ENCODE results near the gene SPX.

SPX gene

DNA sequence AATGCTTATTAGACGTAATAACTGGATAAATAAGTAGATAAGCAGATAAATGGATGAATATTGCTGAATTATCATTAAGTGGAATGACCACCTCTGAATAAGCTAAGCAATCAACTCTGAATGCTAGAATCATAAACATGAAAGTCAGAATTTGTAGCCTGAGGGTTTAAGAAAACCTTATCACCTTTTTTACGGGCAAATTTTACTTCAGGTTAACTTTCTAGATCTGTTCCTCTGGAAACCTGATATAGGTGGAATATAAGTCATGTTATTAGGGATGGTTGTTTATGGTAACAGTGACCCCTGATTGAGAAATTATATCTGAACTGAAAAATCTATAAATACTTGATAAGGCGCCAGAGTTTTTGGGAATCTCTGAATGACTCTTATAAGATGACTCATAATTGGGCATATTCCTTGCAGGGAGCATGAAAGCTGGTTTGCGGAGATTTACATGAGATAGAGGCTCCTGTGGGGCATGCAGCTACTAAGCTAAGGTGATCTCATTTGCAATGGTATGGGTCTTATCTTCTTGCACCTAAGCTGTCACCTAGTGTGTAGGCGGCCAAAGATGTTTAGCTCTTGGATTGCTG lies 12.1 kb downstream of the SPX start:
- in situ Hi-C loops (cut with MboI; ENCODE audit: low sequenced_read_pairs): no loop called here

GRCh38 chr12:21539797-21540196 lies 13.7 kb downstream of the SPX start:
- in situ Hi-C loops (cut with MboI; ENCODE audit: low sequenced_read_pairs): no loop called here

DNA sequence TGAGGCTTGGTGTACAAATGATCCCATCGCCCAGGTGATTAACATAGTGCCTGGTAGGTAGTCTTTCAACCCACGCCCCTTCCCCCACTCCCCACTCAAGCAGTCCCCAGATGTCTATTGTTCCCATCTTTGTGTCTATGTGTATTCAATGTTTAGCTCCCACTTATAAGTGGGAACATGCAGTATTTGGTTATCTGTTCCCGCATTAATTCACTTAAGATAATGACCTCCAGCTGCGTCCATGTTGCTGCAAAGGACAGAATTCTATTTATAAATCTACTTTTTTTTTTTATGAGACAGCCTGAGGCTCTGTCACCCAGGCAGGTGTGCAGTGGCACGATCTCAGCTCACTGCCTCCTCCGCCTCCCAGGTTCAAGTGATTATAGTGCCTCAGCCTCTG lies 15.7 kb downstream of the SPX start:
- in situ Hi-C loops (cut with MboI; ENCODE audit: low sequenced_read_pairs): no loop called here

DNA sequence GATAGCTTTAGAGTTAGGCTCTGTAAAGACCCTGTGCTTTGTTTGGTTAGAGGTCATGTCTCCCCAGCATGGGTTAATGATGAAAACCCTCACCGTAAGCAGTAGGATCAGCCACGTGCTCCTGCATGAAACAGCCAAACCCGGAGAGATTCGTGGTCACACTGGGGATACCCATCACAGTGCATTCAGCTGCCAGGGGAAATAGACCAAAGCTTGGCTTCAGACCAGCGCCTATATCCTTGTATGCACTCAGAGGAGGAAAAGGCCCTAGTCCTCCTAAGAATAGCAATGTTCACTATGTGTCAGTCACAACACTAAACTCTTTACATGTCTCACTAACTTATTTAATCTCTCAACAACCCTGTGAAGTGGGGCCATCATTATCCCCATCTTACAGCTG lies 16.3 kb downstream of the SPX start:
- in situ Hi-C loops (cut with MboI; ENCODE audit: low sequenced_read_pairs): no loop called here

DNA sequence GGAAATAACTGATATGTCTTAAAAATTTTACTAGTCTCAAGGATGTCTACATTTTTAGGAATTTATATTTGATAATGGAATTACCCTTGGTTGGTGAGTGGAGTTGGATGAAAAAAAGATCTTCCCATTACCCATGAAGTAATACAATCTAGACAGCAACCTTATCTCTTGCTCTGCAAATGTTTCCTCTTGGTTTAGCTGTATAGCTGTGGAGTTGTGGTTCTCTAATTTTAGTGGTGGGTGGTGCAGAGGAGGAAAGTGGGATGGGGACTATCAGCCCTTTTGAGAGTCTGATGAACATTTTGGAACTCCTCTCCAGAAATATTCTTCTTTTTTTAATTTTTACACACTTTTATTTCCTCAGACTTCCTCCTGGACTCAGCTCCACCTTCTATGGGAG lies 17.1 kb downstream of the SPX start:
- in situ Hi-C loops (cut with MboI; ENCODE audit: low sequenced_read_pairs): no loop called here

- in situ Hi-C loops (cut with MboI; ENCODE audit: low sequenced_read_pairs): no loop called here
Observed at GRCh38 chr12:21545557-21545956, 19.5 kb downstream of the SPX start.

GRCh38 chr12:21546716-21547115 lies 20.6 kb downstream of the SPX start:
- in situ Hi-C loops (cut with MboI; ENCODE audit: low sequenced_read_pairs): no loop called here

DNA sequence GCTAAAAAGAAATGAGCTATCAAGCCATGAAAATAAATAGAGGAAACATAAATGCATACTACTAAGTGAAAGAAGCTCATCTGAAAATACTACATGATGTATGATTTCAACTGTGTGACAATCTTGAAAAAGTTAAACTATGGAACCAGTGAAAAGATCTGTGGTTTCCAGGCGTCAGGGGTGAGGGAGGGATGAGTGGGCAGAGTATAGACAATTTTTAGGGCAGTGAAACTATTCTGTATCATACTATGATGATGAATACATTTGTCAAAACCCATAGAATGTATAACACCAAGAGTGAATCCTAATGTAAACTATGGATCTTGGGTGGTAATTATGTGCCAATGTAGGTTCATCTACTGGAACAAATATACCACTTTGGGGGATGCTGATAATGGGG lies 21.3 kb downstream of the SPX start:
- in situ Hi-C loops (cut with MboI; ENCODE audit: low sequenced_read_pairs): no loop called here

GRCh38 chr12:21551841-21552465 lies 25.9 kb downstream of the SPX start:
- in situ Hi-C loops (cut with MboI; ENCODE audit: low sequenced_read_pairs): no loop called here

DNA sequence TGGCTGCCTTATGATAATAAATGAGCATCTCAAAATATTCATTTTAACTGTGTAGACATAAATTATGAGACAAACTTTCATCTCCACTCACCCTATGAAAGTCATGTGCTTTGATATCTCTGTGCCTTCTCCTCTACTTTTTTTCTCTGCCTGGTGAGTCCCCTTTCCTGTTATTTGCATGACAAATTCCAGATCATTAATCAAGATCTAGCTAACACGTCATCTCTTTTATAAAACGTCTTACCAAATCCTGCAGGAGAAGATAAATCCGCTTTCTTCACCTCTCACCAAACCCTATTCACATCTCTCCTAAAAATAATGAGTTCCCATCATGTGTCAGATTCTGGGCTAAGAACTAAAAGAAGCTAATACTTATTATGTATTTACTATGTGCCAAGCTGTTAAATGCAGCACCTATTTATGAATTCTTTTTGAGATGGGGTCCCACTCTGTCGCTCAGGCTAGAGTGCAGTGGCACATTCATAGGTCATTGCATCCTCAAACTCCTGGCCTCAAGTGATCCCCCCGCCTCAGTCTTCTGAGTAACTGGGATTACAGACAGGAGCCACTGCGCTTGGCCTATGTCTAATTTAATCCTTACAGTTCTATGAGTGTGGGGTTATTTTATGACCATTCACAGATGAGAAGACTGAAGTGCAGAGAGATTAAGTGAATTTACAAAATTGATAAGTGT lies 26.7 kb downstream of the SPX start:
- in situ Hi-C loops (cut with MboI; ENCODE audit: low sequenced_read_pairs): no loop called here

- in situ Hi-C loops (cut with MboI; ENCODE audit: low sequenced_read_pairs): no loop called here
Observed at GRCh38 chr12:21553329-21553675, 27.2 kb downstream of the SPX start.

GRCh38 chr12:21558100-21558679 lies 32.1 kb downstream of the SPX start:
- in situ Hi-C loops (cut with MboI; ENCODE audit: low sequenced_read_pairs): no loop called here

- in situ Hi-C loops (cut with MboI; ENCODE audit: low sequenced_read_pairs): no loop called here
Observed at GRCh38 chr12:21559855-21560569, 33.9 kb downstream of the SPX start.

GRCh38 chr12:21561158-21561557 lies 35.1 kb downstream of the SPX start:
- in situ Hi-C loops (cut with MboI; ENCODE audit: low sequenced_read_pairs): no loop called here

- in situ Hi-C loops (cut with MboI; ENCODE audit: low sequenced_read_pairs): no loop called here
Observed at GRCh38 chr12:21562859-21563258, 36.8 kb downstream of the SPX start.

DNA sequence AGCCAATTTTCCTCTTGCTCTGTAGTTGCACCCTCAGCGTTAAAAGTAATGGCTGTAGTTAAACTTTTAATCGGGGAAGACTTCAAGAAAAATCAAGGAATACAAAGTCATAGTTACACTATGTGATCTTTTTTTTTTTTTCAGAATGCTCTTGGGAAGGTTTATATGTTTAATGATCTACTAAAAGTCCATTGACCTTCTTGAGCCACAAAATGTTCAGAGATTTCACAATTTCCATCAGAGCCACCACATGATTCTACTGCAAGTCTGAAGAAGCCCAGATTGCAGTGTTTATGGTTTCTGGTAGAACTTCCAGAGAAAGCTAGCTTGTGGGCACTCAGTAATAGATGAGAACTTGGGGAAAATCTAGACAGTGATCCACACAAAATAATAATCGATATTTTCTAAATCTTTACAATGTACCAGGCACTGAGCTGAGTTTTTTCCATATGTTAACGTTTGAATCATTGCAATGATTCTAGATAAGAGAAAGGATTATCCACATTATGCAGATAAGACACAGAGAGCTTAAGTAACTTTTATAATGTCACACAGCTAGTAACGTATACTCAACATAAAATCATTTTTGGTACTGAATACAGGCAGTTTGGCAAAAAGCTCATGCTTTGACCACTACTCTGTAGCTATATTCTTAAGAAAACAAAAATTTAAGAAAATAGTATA lies 40.3 kb downstream of the SPX start:
- in situ Hi-C loops (cut with MboI; ENCODE audit: low sequenced_read_pairs): no loop called here

- in situ Hi-C loops (cut with MboI; ENCODE audit: low sequenced_read_pairs): no loop called here
Observed at GRCh38 chr12:21566907-21567394, 40.9 kb downstream of the SPX start.

DNA sequence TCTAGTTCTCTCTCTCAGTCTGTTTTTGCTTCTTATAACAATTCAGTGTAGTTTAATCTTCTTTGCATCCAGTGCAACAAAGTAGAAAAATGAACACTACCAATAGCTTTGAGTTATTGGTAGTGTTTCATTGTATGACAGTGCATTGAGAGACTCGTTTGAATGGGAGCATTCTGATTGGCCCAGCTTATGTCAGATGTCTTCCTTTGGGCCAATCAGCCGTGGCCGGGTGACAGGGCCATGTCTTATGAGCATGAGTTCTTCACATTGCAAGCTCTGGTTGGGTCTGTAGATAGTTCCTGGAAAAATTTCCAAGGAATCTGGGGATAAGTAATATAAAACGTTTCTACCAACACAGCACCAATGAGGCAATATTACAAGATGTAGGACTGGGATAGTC lies 42.0 kb downstream of the SPX start:
- in situ Hi-C loops (cut with MboI; ENCODE audit: low sequenced_read_pairs): no loop called here

GRCh38 chr12:21571046-21571445 lies 45.0 kb downstream of the SPX start:
- in situ Hi-C loops (cut with MboI; ENCODE audit: low sequenced_read_pairs): no loop called here

- in situ Hi-C loops (cut with MboI; ENCODE audit: low sequenced_read_pairs): no loop called here
Observed at GRCh38 chr12:21573733-21574358, 47.8 kb downstream of the SPX start.

All from HL-60/S4 treated with retinoic acid at 250 ng/mL for 4 days and 3 days (cell line).